GM19397 (cell line): Measurements from ENCODE around the gene ATG2B.
"Not testable (repeated sequence)": the region's sequence is repeated elsewhere in the genome, so short reads cannot be mapped to it uniquely, and the experiment has no call there.

Source experiments
- ATAC-seq: cut with Tn5 transposase; IDR thresholded peaks from one replicate; pipeline ENCODE4 v1.9.1; 2021; ENCODE audit warnings: mild to moderate bottlenecking, moderate library complexity; ENCODE audit not compliant: unreplicated experiment

ATG2B gene

GRCh38 chr14:96255501-96256366 lies 107.4 kb downstream of the ATG2B start, which contains the start of gene BDKRB1:
Gene BDKRB1, plus strand, starts transcription at chr14:96256210. Its CDS starts 7,473 bp downstream, at chr14:96263683.
- ATAC-seq, result no peak

GRCh38 chr14:96254687-96255086 lies 108.5 kb downstream of the ATG2B start:
- ATAC-seq, result no peak

- no peak for ATAC-seq
Measured at GRCh38 chr14:96252999-96253539, 110.1 kb downstream of the ATG2B start.

- no peak for ATAC-seq
Measured at GRCh38 chr14:96252323-96252998, 110.7 kb downstream of the ATG2B start.

GRCh38 chr14:96251656-96252155 lies 111.4 kb downstream of the ATG2B start:
- no peak for ATAC-seq

- ATAC-seq, result no peak
Measured at GRCh38 chr14:96250485-96250884, 112.7 kb downstream of the ATG2B start.

GRCh38 chr14:96249029-96249428 lies 114.1 kb downstream of the ATG2B start:
- no peak for ATAC-seq

GRCh38 chr14:96247031-96247430 lies 116.1 kb downstream of the ATG2B start:
- ATAC-seq, result no peak

- no peak for ATAC-seq
Measured at GRCh38 chr14:96246539-96246847, 116.6 kb downstream of the ATG2B start.

- no peak for ATAC-seq
Measured at GRCh38 chr14:96245710-96246538, 117.2 kb downstream of the ATG2B start.

GRCh38 chr14:96245074-96245473 lies 118.1 kb downstream of the ATG2B start:
- ATAC-seq, result not testable (repeated sequence)

GRCh38 chr14:96243785-96244184 lies 119.4 kb downstream of the ATG2B start:
- no peak for ATAC-seq

- ATAC-seq, result no peak
Measured at GRCh38 chr14:96242126-96242525, 121.0 kb downstream of the ATG2B start.

- ATAC-seq, result no peak
Measured at GRCh38 chr14:96240641-96241040, 122.5 kb downstream of the ATG2B start.

GRCh38 chr14:96239711-96240141 lies 123.4 kb downstream of the ATG2B start:
- no peak for ATAC-seq

- ATAC-seq, result no peak
Measured at GRCh38 chr14:96238676-96239265, 124.4 kb downstream of the ATG2B start.

- no peak for ATAC-seq
Measured at GRCh38 chr14:96237641-96238040, 125.5 kb downstream of the ATG2B start.

- ATAC-seq, result no peak
Measured at GRCh38 chr14:96235426-96235825, 127.7 kb downstream of the ATG2B start.

- ATAC-seq, result no peak
Measured at GRCh38 chr14:96233661-96234060, 129.5 kb downstream of the ATG2B start.

GRCh38 chr14:96232506-96232905 lies 130.6 kb downstream of the ATG2B start:
- ATAC-seq, result no peak
